Measurements from ENCODE around the gene GCNA.
"Not testable (repeated sequence)": the region's sequence is repeated elsewhere in the genome, so short reads cannot be mapped to it uniquely, and the experiment has no call there.

Gene GCNA

GRCh38 chrX:71611736-71612135 lies 33.5 kb downstream of the GCNA start:
- in situ Hi-C loops (cut with MboI; ENCODE audit: low sequenced_read_pairs): not testable (repeated sequence)

- in situ Hi-C loops (cut with MboI; ENCODE audit: low sequenced_read_pairs): no loop called here
Measured at GRCh38 chrX:71612256-71612655, 34.0 kb downstream of the GCNA start.

- in situ Hi-C loops (cut with MboI; ENCODE audit: low sequenced_read_pairs): no loop called here
Measured at GRCh38 chrX:71615056-71615455, 36.8 kb downstream of the GCNA start.

GRCh38 chrX:71615954-71616353 lies 37.7 kb downstream of the GCNA start:
- in situ Hi-C loops (cut with MboI; ENCODE audit: low sequenced_read_pairs): no loop called here

GRCh38 chrX:71616672-71617529 lies 38.7 kb downstream of the GCNA start:
- in situ Hi-C loops (cut with MboI; ENCODE audit: low sequenced_read_pairs): no loop called here

DNA sequence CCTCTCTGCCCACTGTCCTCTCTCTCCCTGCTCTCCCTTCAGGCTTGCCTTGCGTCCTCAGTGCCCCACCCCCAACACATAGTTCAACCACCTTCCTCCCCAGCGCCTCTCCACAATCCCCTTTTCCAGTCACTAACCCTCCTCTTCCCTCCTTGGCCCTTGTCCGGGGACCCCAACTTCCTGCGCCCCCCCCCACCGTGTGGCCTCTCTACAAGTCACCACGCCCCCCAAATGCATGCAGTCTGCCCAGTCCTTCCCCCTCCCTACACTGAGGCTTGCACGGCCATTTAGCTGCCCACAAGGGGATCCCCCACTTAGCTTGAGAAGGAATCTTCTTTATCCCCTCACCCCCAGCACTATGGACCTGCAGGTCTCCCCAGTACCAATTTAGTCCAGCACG lies 39.5 kb downstream of the GCNA start:
- in situ Hi-C loops (cut with MboI; ENCODE audit: low sequenced_read_pairs): no loop called here

GRCh38 chrX:71618303-71618721 lies 40.1 kb downstream of the GCNA start, which contains the start of gene CXCR3:
Gene CXCR3, minus strand, starts transcription at chrX:71618511. Its CDS starts 62 bp downstream, at chrX:71618449.
- in situ Hi-C loops (cut with MboI; ENCODE audit: low sequenced_read_pairs): no loop called here

- in situ Hi-C loops (cut with MboI; ENCODE audit: low sequenced_read_pairs): no loop called here
Measured at GRCh38 chrX:71618787-71619186, 40.5 kb downstream of the GCNA start.

DNA sequence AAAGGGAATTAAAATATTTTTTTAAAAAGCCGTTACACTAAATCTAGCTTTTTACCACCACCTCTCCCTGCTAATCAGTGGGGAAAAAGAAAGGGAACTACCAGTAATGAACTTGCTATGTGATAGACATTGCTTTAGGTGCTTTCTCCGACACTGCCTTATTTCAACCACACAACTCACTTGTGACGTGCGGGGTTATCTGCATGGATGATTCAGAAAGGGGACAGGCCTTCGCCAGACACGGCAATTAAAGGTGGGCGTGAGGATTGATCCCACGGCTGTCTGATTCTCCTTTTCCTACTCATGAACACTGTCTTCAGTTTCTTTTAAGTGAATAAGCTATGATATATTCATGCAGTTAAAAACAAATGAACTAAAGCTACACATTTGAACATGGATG lies 41.0 kb downstream of the GCNA start:
- in situ Hi-C loops (cut with MboI; ENCODE audit: low sequenced_read_pairs): no loop called here

GRCh38 chrX:71619986-71620385 lies 41.7 kb downstream of the GCNA start:
- in situ Hi-C loops (cut with MboI; ENCODE audit: low sequenced_read_pairs): no loop called here

DNA sequence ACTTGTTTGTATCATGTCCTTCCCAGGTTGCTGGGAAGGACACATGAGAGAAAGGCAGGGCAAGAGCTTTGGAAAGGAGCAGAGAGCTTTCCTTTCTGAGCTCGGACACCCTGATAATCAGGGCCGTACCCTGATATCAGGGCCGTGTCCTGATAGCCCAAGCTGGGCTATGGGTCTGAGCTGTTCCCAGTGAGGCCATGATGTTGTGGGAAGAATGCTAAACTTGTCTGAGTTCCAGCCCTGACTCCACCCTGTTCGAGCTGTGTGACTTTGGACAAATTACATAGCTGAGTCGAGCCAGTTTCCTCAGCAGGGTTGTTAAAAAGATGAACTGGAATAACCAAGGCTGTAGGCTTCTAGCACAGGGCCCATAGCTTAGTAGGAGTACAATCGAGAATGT lies 43.4 kb downstream of the GCNA start:
- in situ Hi-C loops (cut with MboI; ENCODE audit: low sequenced_read_pairs): no loop called here

DNA sequence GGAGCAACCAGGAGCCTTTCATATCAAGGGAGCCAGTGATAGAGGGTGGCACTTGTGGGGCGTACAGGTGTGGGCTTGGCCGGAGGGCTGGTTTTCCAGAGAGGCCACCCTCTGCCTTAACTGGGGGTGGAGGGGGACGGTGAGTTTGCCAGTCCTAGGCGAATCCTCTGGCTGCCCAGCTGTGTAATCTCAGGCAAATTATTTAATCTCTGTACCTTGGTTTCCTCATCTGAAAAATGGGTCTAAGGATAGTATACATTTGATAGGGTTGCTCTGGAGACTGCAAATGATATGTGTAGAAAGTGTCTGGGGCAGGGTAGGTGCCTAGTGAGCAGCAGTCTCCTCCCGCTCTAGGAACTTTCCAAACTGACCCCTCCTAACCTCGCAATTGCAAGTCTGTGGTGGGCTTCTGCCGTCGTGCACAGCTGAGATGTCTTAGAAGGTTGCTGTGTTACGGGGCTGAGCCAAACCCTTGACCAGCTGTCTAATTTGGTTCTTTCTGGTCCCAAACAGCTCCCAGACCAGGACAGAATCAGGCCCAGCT lies 43.9 kb downstream of the GCNA start:
- in situ Hi-C loops (cut with MboI; ENCODE audit: low sequenced_read_pairs): no loop called here

- in situ Hi-C loops (cut with MboI; ENCODE audit: low sequenced_read_pairs): no loop called here
Measured at GRCh38 chrX:71622576-71623450, 44.6 kb downstream of the GCNA start.

DNA sequence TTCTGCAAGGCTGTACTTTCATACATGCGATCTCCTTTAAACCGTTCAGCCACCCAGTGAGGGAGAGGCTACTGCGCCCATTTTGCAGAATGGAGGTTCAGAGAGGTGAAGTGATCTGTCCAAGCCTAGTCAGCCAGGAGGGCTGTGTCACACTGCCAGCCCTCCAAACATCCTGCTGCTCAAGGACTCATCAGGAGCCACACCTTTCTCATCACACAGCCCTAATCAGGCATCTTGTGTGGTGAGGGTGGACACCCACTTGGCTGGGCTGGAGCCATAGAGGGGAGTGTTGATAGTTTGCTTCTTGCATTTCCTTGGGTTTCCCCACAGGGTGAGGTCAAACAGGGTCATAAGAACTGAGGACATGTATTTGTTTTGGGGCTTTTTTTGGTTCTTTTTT lies 45.5 kb downstream of the GCNA start:
- in situ Hi-C loops (cut with MboI; ENCODE audit: low sequenced_read_pairs): no loop called here

- in situ Hi-C loops (cut with MboI; ENCODE audit: low sequenced_read_pairs): no loop called here
Measured at GRCh38 chrX:71625471-71625870, 47.2 kb downstream of the GCNA start.

DNA sequence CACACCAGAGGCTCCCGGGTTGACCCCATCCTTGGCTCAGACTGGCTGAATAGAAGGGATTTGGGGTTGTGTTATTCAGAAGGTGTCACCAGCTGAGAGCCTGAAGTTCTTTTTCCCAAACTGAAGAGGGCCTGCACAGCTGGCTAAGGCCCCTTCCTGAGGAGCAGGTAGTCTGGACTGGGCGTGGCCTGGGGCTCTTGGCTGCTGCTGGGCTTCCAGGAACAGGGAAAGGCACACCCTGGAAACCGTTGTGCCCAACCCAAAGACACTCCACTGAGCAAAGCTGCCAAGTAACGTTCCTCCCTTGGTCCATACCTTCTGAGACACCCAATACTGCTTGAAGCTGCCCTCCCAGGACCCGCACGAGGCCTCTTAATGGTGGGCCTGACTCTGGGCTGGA lies 48.3 kb downstream of the GCNA start:
- in situ Hi-C loops (cut with MboI; ENCODE audit: low sequenced_read_pairs): no loop called here

- in situ Hi-C loops (cut with MboI; ENCODE audit: low sequenced_read_pairs): no loop called here
Measured at GRCh38 chrX:71627588-71628404, 49.6 kb downstream of the GCNA start.

DNA sequence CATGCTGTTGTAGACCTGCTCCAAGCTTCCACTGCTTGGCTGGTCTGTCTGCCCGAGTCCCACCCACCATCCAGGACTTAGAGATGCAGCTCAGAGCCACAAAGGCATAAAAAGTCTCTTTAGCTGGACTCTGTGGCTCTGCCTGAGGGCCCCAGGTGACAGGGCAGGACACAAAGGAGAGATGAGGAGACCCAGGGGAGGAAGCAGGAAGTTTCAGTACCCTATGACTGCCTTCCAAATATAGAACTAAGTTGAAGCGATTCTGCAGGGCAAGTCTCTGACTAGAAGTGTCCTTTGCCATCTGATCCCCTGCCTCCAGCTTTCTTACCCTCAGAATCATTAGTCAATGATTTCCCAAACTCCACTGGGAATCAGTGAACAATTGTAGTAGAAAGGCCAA lies 51.2 kb downstream of the GCNA start:
- in situ Hi-C loops (cut with MboI; ENCODE audit: low sequenced_read_pairs): no loop called here

DNA sequence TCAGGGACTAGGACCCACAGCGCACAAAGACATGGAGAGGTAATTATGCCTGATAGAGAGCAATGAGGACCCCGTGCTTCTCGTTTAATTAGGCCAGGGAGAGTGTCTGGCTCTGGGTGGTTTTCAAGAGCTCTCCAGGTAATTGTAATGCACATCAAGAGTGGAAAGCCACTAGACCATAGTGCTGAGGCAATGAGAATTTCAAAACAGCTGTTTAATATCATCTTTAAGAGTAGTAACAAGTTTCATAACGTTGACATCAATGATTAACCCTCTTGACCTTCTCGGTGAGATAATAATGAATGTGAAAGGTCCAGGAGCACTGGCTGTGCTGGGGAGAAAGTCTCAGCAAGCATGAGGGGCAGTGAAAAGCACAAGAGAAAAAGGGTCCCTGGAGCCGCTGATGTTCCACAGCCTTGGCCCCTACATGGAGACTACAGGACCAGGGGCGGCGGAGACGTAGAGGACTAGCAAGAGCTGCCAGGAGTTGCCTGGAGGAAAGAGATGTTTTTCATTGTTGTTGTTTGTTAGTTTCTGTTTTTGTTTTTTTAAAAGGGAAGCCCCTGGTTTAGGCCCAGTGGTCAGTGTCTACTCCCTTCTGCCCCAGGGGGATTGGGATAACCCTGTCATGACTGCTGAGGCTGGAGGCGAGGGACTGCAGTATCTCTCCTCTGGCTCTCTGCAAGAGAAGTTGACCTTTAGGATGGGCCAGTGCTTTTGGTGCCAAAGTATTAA lies 54.9 kb downstream of the GCNA start:
- in situ Hi-C loops (cut with MboI; ENCODE audit: low sequenced_read_pairs): no loop called here

GRCh38 chrX:71634366-71634765 lies 56.1 kb downstream of the GCNA start:
- in situ Hi-C loops (cut with MboI; ENCODE audit: low sequenced_read_pairs): no loop called here
